ENCODE results near the gene VWF.

VWF gene

GRCh38 chr12:6092784-6093722, 31.4 kb downstream of the VWF start:
- no peaks in the 10 kb centered on the region for H3K4me1 Mint-ChIP-seq
- H3K36me3 Mint-ChIP-seq (ENCODE audit: insufficient read depth) = no peaks in the 10 kb centered on the region
- H3K9me3 Mint-ChIP-seq = no peaks in the 10 kb centered on the region
- peaks cover 86% of the 10 kb centered on the region for H3K27me3 Mint-ChIP-seq
- peak overlapping the region; percentile 32 for H3K27ac Mint-ChIP-seq (ENCODE audit: low read depth)
- H3K4me3 Mint-ChIP-seq = no peak overlapping the region
- no peak for ATAC-seq (replicated peaks; ENCODE audit: extremely low read depth, poor library complexity, severe bottlenecking)
- no peak for DNase-seq (ENCODE audit: low spot score in 2 of 2)

DNA sequence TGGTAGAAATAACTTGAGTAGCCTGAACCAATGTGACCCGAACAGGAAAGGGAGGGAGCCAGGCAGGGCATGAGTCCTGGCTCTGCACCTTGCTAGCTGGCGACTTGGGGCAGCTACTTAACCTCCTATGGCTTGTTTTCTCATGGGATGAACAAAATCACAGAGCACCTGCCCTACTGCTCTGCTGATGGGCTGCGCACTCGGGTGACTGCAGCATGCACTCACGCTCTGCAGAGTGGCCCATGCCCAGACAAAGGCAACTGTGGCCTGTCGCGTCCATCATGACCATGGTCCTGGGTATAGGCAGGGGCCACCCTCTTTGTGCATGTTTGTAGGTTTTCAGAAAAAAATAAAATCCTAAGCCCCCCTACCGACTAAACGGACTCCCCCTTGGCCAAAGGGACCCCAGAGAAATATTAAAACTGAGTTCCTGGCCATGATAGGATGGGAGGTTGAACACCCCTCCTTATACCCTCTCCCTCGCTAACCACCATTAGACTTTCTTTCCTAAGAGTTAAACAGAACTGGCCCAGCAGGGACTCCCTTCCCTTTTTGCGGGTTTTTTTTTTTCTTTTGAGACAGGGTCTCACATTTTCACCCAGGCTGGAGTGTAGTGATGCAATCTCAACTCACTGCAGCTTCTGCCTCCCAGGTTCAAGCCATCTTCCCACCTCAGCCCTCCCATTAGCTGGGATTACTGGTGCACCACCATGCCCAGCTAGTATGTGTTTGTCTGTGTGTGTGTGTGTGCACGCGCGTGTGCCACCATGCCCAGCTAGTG, 32.5 kb downstream of the VWF start:
- DNase-seq (ENCODE audit: low spot score in 2 of 2) (no peak), ATAC-seq (replicated peaks; ENCODE audit: extremely low read depth, poor library complexity, severe bottlenecking) (no peak)
- Mint-ChIP-seq H3K4me3 (no peak overlapping the region), H3K4me1 (no peaks in the 10 kb centered on the region), H3K9me3 (no peaks in the 10 kb centered on the region), H3K27ac (ENCODE audit: low read depth) (no peak overlapping the region), H3K36me3 (ENCODE audit: insufficient read depth) (no peaks in the 10 kb centered on the region), H3K27me3 (peaks cover 79% of the 10 kb centered on the region)

DNA sequence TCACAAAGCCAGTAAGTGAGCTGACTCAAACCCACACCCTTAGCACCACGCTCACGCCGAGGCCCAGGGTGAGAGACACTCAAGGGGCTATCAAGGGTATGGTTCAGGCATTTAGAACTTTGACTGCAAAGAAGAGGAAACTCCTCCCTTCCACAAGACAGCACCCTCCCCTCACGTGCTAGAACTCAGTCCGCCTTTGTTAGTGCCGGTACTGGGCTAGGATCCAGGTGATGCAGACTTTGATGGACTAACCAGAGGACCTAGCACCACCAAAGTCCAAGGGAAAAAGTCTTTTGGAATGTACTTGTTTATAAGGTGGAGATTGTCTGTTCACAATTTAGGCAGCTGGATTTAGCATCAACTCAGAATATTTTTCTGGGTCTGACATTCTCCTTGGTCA, 33.7 kb downstream of the VWF start:
- no peaks in the 10 kb centered on the region for H3K36me3 Mint-ChIP-seq (ENCODE audit: insufficient read depth)

GRCh38 chr12:6088921-6089747, 35.3 kb downstream of the VWF start:
- peaks cover 74% of the 10 kb centered on the region for H3K27me3 Mint-ChIP-seq
- H3K4me1 Mint-ChIP-seq = no peaks in the 10 kb centered on the region
- DNase-seq (ENCODE audit: low spot score in 2 of 2) (no peak), ATAC-seq (replicated peaks; ENCODE audit: extremely low read depth, poor library complexity, severe bottlenecking) (no peak)
- no peaks in the 10 kb centered on the region for H3K9me3 Mint-ChIP-seq
- no peaks in the 10 kb centered on the region for H3K36me3 Mint-ChIP-seq (ENCODE audit: insufficient read depth)
- H3K27ac Mint-ChIP-seq (ENCODE audit: low read depth) = no peak overlapping the region
- H3K4me3 Mint-ChIP-seq = no peak overlapping the region

More for the DNA sequence above, 33.7 kb downstream of the VWF start:
- Mint-ChIP-seq H3K4me3 (no peak overlapping the region), H3K4me1 (no peaks in the 10 kb centered on the region), H3K9me3 (no peaks in the 10 kb centered on the region), H3K27me3 (peaks cover 79% of the 10 kb centered on the region), H3K27ac (ENCODE audit: low read depth) (no peak overlapping the region)
- no peak for ATAC-seq (replicated peaks; ENCODE audit: extremely low read depth, poor library complexity, severe bottlenecking)
- no peak for DNase-seq (ENCODE audit: low spot score in 2 of 2)

DNA sequence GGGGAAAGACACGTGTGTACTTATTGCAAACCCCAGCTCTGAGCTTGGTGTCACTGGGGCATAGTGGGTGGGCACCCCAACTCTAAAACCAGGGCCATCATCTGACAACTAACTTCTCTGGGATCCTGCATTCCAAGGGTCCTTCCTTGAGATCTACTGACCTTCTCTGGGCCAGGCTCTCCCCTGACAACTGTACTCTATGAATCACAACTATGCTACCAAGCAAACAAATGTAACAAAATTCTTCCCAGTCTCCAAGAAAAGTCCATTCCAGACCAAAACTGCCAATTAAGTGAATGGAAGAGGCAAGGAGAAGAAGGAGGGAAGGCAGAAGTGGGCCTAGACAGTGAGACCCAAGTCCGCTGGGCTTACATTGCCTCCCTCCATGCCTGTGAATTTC, 38.2 kb downstream of the VWF start:
- Mint-ChIP-seq H3K27me3 (peaks cover 57% of the 10 kb centered on the region), H3K27ac (ENCODE audit: low read depth) (no peak overlapping the region), H3K9me3 (no peaks in the 10 kb centered on the region), H3K36me3 (ENCODE audit: insufficient read depth) (no peaks in the 10 kb centered on the region), H3K4me1 (no peaks in the 10 kb centered on the region), H3K4me3 (no peak overlapping the region)
- ATAC-seq (replicated peaks; ENCODE audit: extremely low read depth, poor library complexity, severe bottlenecking) (no peak), DNase-seq (ENCODE audit: low spot score in 2 of 2) (no peak)

DNA sequence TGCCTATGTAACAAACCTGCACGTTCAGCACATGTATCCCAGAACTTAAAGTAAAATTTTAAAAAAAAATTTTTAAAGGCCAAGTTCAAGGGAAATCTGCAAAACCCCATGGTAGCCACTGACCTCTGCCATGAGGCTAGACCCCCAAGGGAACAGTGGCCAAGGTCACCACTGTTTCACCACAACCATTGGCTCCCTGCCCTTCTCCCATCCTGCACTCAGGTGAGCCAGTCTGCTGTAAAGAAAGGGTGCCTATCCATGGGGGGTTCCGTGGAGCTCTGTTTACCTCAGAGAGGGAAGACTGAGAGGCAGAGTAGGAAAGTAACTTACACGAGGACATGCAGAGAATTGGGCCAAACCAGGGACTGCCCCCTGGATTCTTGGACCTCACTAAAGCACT, 38.6 kb downstream of the VWF start:
- H3K4me1 Mint-ChIP-seq = no peaks in the 10 kb centered on the region
- DNase-seq (ENCODE audit: low spot score in 2 of 2) (no peak), ATAC-seq (replicated peaks; ENCODE audit: extremely low read depth, poor library complexity, severe bottlenecking) (no peak)
- no peaks in the 10 kb centered on the region for H3K36me3 Mint-ChIP-seq (ENCODE audit: insufficient read depth)
- no peak overlapping the region for H3K4me3 Mint-ChIP-seq
- H3K27me3 Mint-ChIP-seq = peaks cover 60% of the 10 kb centered on the region
- H3K9me3 Mint-ChIP-seq = no peaks in the 10 kb centered on the region
- no peak overlapping the region for H3K27ac Mint-ChIP-seq (ENCODE audit: low read depth)

GRCh38 chr12:6084969-6085450, 39.5 kb downstream of the VWF start:
- H3K36me3 Mint-ChIP-seq (ENCODE audit: insufficient read depth) = no peaks in the 10 kb centered on the region
- H3K27ac Mint-ChIP-seq (ENCODE audit: low read depth) = no peak overlapping the region
- H3K9me3 Mint-ChIP-seq = no peaks in the 10 kb centered on the region
- ATAC-seq (replicated peaks; ENCODE audit: extremely low read depth, poor library complexity, severe bottlenecking) (no peak), DNase-seq (ENCODE audit: low spot score in 2 of 2) (no peak)
- no peaks in the 10 kb centered on the region for H3K4me1 Mint-ChIP-seq
- H3K27me3 Mint-ChIP-seq = peaks cover 60% of the 10 kb centered on the region
- no peak overlapping the region for H3K4me3 Mint-ChIP-seq

- DNase-seq (ENCODE audit: low spot score in 2 of 2) (no peak), ATAC-seq (replicated peaks; ENCODE audit: extremely low read depth, poor library complexity, severe bottlenecking) (no peak)
- Mint-ChIP-seq H3K27ac (ENCODE audit: low read depth) (no peak overlapping the region), H3K4me3 (no peak overlapping the region), H3K36me3 (ENCODE audit: insufficient read depth) (no peaks in the 10 kb centered on the region), H3K4me1 (no peaks in the 10 kb centered on the region), H3K9me3 (no peaks in the 10 kb centered on the region), H3K27me3 (peaks cover 58% of the 10 kb centered on the region)
Measured at GRCh38 chr12:6084261-6084968, 40.1 kb downstream of the VWF start.

DNA sequence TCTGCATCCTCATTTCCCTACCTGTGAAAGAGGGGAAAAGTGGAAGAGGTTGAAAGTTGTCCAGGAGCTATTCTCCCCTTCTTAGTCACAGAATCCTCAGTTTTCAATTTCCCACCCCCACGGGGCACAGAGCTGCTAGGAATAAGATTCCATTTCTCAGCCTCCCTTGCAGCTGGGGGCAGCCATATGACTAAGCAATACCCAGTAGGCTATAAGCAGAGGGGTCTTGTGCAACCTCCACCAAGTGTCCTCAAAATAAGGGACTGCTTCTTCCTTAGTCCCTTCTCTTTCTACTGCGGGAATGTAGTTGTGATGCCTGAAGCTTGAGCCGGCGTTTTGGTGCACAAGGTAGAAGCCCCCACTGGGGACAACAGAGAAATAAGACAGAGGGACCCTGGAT, 40.9 kb downstream of the VWF start:
- H3K4me3 Mint-ChIP-seq = no peak overlapping the region
- H3K36me3 Mint-ChIP-seq (ENCODE audit: insufficient read depth) = no peaks in the 10 kb centered on the region
- no peaks in the 10 kb centered on the region for H3K4me1 Mint-ChIP-seq
- no peaks in the 10 kb centered on the region for H3K9me3 Mint-ChIP-seq
- H3K27ac Mint-ChIP-seq (ENCODE audit: low read depth) = no peak overlapping the region
- H3K27me3 Mint-ChIP-seq = peaks cover 53% of the 10 kb centered on the region
- DNase-seq (ENCODE audit: low spot score in 2 of 2) (no peak), ATAC-seq (replicated peaks; ENCODE audit: extremely low read depth, poor library complexity, severe bottlenecking) (no peak)

DNA sequence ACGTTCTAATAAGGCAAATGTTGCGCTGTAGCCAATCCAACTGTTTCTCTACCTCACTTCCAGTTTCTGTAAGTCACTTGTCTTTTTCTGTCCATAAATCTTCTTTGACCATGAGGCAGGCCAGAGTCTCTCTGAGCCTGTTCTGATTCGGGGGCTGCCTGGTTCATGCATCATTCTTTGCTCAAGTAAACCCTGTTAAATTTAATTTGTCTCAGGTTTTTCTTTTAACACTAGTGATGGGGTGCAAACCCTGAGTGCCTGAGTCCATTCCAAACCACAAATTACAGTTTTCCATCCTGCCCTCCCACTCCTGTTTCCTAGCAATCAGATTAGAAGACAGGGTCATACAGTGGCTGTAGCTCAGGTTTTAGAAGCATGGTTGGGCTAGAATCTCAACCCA, 41.9 kb downstream of the VWF start:
- Mint-ChIP-seq H3K27me3 (peaks cover 63% of the 10 kb centered on the region), H3K36me3 (ENCODE audit: insufficient read depth) (no peaks in the 10 kb centered on the region), H3K9me3 (no peaks in the 10 kb centered on the region), H3K4me3 (no peak overlapping the region), H3K27ac (ENCODE audit: low read depth) (no peak overlapping the region), H3K4me1 (no peaks in the 10 kb centered on the region)
- no peak for ATAC-seq (replicated peaks; ENCODE audit: extremely low read depth, poor library complexity, severe bottlenecking)
- DNase-seq (ENCODE audit: low spot score in 2 of 2) = no peak

DNA sequence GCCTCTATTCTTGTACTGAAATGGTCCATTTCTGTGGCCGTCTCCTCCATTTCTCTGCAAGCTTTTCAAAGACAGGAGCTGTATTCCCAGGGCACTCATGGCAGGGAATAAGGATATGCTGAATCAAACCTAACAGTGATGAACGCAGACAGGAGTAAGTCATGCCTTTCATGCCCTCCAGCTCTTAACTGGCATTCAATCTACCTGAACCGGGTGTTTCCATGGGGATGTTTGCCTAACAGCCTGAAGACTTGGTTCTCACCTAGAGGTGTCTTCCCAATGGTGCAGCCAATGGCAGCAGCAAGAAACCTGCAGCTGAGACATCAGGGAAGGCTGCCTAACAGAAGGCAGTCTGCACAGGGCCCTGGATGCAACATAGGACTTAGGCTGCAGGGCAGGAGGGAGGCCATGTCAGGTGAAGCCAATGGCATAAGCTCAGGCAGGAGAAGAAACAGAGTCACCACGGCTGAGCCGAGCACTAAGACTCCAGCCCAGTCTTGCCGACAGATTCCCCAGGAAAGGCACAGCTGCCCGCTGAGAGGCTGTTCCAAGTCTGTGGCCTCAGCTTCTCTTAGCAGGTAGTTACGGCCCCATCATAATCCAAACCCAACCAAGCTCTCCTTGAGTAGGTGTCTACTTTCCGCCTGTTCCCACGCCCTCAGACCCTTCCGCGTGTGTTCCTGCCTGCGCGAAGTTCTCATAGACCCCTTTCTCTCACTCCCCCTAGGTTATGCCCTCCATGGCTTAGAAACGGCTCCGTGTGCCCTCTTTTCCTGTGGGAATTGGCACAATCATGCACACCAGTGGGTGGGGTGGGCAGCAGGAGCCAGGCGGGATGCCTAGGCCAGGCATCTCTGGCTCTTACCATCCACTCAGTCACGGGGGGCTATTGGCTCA, 44.1 kb downstream of the VWF start:
- peaks cover 63% of the 10 kb centered on the region for H3K27me3 Mint-ChIP-seq

More for the DNA sequence above, 44.1 kb downstream of the VWF start:
- Mint-ChIP-seq H3K4me3 (no peak overlapping the region), H3K9me3 (no peaks in the 10 kb centered on the region), H3K27ac (ENCODE audit: low read depth) (no peak overlapping the region), H3K4me1 (peaks cover 8% of the 10 kb centered on the region), H3K36me3 (ENCODE audit: insufficient read depth) (no peaks in the 10 kb centered on the region)
- ATAC-seq (replicated peaks; ENCODE audit: extremely low read depth, poor library complexity, severe bottlenecking) (no peak), DNase-seq (ENCODE audit: low spot score in 2 of 2) (no peak)

Data from central memory CD8-positive, alpha-beta T cell (primary cell).